ENCODE measurements around the gene SGSM2. TPM values are rescaled to one million over a fixed set of nuclear protein-coding genes. Genes with fewer than 3 reads are reported as not detected.

The SGSM2 gene
- total RNA-seq, 2 donors from 2014 or later: 32.7 to 77.5 TPM

- ATAC-seq: peak; percentile 54
- Histone ChIP-seq H3K4me3 (no peak overlapping the region), H3K9me3 (no peaks in the 10 kb centered on the region), H3K27ac (peak overlapping the region; percentile 58 to 69 (median 61)), H3K27me3 (no peaks in the 10 kb centered on the region), H3K36me3 (replicated peaks in 1 of 2; ENCODE audit: insufficient read depth in 1 of 2, low read depth in 2 of 2) (peaks cover 0 to 6% of the 10 kb centered on the region in 2 donors), H3K4me1 (peaks cover 31% of the 10 kb centered on the region)
- intact Hi-C loops (cut with DNase I): loop anchor here (5.0 kb wide), 1 partner anchor 36 kb away; no protein-coding TSS in a partner anchor
- DNase-seq: peak; percentile 59 to 82 (median 74)
- TF ChIP-seq POLR2A (IDR thresholded peaks at IDR 0.05) (no peak), CTCF (IDR thresholded peaks at IDR 0.05) (no peak)
- WGBS, 2 donors: 10 to 21% methylated on average over 6 to 7 of the region's 7 CpGs
These were observed 81.3 kb downstream of the SGSM2 start for GRCh38 chr17:2418572-2418971.

GRCh38 chr17:2419486-2419885 is 82.2 kb downstream of the SGSM2 start:
- 69 to 83% methylated on average over 6 of the region's 6 CpGs for WGBS, 2 donors
- H3K27ac ChIP-seq: peak overlapping the region; percentile 58 to 69 (median 61)
- H3K27me3 ChIP-seq: no peaks in the 10 kb centered on the region
- ATAC-seq (no peak), DNase-seq (no peak)
- H3K36me3 ChIP-seq (replicated peaks in 1 of 2; ENCODE audit: insufficient read depth in 1 of 2, low read depth in 2 of 2): peaks cover 0 to 6% of the 10 kb centered on the region in 2 donors
- H3K9me3 ChIP-seq: no peaks in the 10 kb centered on the region
- intact Hi-C loops (cut with DNase I): loop anchor here (5.0 kb wide), 1 partner anchor 37 kb away; no protein-coding TSS in a partner anchor
- H3K4me3 ChIP-seq: no peak overlapping the region
- H3K4me1 ChIP-seq: peaks cover 30% of the 10 kb centered on the region
- TF ChIP-seq POLR2A (IDR thresholded peaks at IDR 0.05) (no peak), CTCF (IDR thresholded peaks at IDR 0.05) (no peak)

GRCh38 chr17:2420176-2420575 is 82.9 kb downstream of the SGSM2 start:
- intact Hi-C loops (cut with DNase I): no loop called here
- Histone ChIP-seq H3K4me1 (peaks cover 30% of the 10 kb centered on the region), H3K9me3 (no peaks in the 10 kb centered on the region), H3K36me3 (replicated peaks in 1 of 2; ENCODE audit: insufficient read depth in 1 of 2, low read depth in 2 of 2) (peaks cover 0 to 6% of the 10 kb centered on the region in 2 donors), H3K27ac (no peak overlapping the region), H3K4me3 (no peak overlapping the region), H3K27me3 (no peaks in the 10 kb centered on the region)
- no peak for ATAC-seq
- no peak for TF ChIP-seq POLR2A (IDR thresholded peaks at IDR 0.05)
- no peak for TF ChIP-seq CTCF (IDR thresholded peaks at IDR 0.05)
- no peak for DNase-seq
- 81% methylated on average over 8 to 12 of the region's 12 CpGs for WGBS, 2 donors

- intact Hi-C loops (cut with DNase I): no loop called here
- H3K4me1 ChIP-seq: peaks cover 20% of the 10 kb centered on the region
- no peak overlapping the region for H3K4me3 ChIP-seq
- no peak overlapping the region for H3K27ac ChIP-seq
- no peaks in the 10 kb centered on the region for H3K9me3 ChIP-seq
- TF ChIP-seq POLR2A (IDR thresholded peaks at IDR 0.05) (no peak), CTCF (IDR thresholded peaks at IDR 0.05) (peak in 4 of 7 experiments; percentile 43 to 52 (median 45))
- WGBS, 2 donors: 44 to 63% methylated on average over 24 to 27 of the region's 27 CpGs
- peak; percentile 52 for ATAC-seq
- DNase-seq: peak; percentile 50 to 69 (median 52)
- H3K27me3 ChIP-seq: no peaks in the 10 kb centered on the region
- peaks cover 0 to 6% of the 10 kb centered on the region in 2 donors for H3K36me3 ChIP-seq (replicated peaks in 1 of 2; ENCODE audit: insufficient read depth in 1 of 2, low read depth in 2 of 2)
These were observed 84.2 kb downstream of the SGSM2 start for GRCh38 chr17:2421315-2422147.

Measured in body of pancreas (tissue), 4 donors.